ENCODE results near the gene PRKCQ. TPM values are rescaled to one million over a fixed set of nuclear protein-coding genes. Genes with fewer than 3 reads are reported as not detected.
A peak's percentile ranks its signal among the peaks of the same experiment; 100 is the strongest.

Gene PRKCQ
- polyA plus RNA-seq, 1 donor (not counting 4 experiments of a cell fraction or from before 2014, with no cell fraction given), result 7.5 TPM

- Histone ChIP-seq H3K9ac (ENCODE audit: control insufficient read depth, extremely low read depth, insufficient read depth, low read length) (no peak overlapping the region), H3K27ac (ENCODE audit: control insufficient read depth, insufficient read depth, low read length) (peak overlapping the region; percentile 22), H3K9me1 (ENCODE audit: control insufficient read depth, extremely low read depth, insufficient read depth, low read length) (no peaks in the 10 kb centered on the region), H3K4me2 (ENCODE audit: control insufficient read depth, extremely low read depth, insufficient read depth, low read depth, low read length) (peak overlapping the region; percentile 31), H3K4me3 (ENCODE audit: control insufficient read depth in 2 of 3, extremely low read depth in 1 of 3, insufficient read depth in 2 of 3, low read depth in 1 of 3, low read length in 3 of 3) (no peak overlapping the region), H3K36me3 (ENCODE audit: control insufficient read depth in 2 of 2, extremely low read depth in 1 of 2, insufficient read depth in 2 of 2, low read length in 2 of 2) (no peaks in the 10 kb centered on the region), H3K27me3 (ENCODE audit: control insufficient read depth, extremely low read depth, insufficient read depth, low read length) (no peaks in the 10 kb centered on the region), H2AFZ (ENCODE audit: control insufficient read depth, low read length) (peak overlapping the region; percentile 14), H3K79me2 (ENCODE audit: control insufficient read depth, insufficient read depth, low read length) (no peaks in the 10 kb centered on the region), H4K20me1 (ENCODE audit: control insufficient read depth, extremely low read depth, insufficient read depth, low read length) (no peaks in the 10 kb centered on the region), H3K9me3 (ENCODE audit: control insufficient read depth, low read depth, low read length) (no peaks in the 10 kb centered on the region), H3K4me1 (ENCODE audit: control insufficient read depth, extremely low read depth, insufficient read depth, low read length) (peaks cover 24% of the 10 kb centered on the region)
- dilution Hi-C loops (cut with MboI; ENCODE audit: extremely low pct_ligation_motif_present, low sequenced_read_pairs), result no loop called here
- DNase-seq (ENCODE audit: low read depth, low spot score) (peak; percentile 21), FAIRE-seq (peak; percentile 93)
- TF ChIP-seq, protein P1, sequence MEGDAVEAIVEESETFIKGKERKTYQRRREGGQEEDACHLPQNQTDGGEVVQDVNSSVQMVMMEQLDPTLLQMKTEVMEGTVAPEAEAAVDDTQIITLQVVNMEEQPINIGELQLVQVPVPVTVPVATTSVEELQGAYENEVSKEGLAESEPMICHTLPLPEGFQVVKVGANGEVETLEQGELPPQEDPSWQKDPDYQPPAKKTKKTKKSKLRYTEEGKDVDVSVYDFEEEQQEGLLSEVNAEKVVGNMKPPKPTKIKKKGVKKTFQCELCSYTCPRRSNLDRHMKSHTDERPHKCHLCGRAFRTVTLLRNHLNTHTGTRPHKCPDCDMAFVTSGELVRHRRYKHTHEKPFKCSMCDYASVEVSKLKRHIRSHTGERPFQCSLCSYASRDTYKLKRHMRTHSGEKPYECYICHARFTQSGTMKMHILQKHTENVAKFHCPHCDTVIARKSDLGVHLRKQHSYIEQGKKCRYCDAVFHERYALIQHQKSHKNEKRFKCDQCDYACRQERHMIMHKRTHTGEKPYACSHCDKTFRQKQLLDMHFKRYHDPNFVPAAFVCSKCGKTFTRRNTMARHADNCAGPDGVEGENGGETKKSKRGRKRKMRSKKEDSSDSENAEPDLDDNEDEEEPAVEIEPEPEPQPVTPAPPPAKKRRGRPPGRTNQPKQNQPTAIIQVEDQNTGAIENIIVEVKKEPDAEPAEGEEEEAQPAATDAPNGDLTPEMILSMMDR (optimal IDR thresholded peaks at IDR 0.05 in 1 of 3, IDR thresholded peaks at IDR 0.05 in 1 of 3, conservative IDR thresholded peaks at IDR 0.05 in 1 of 3; ENCODE audit: extremely low read depth in 1 of 3, insufficient read depth in 2 of 3, low read length in 3 of 3), result no peak
- no peak for TF ChIP-seq EZH2 (IDR thresholded peaks at IDR 0.05; ENCODE audit: low read length)
Measured at GRCh38 chr10:6476989-6477388, 103.1 kb downstream of the PRKCQ start.

DNA sequence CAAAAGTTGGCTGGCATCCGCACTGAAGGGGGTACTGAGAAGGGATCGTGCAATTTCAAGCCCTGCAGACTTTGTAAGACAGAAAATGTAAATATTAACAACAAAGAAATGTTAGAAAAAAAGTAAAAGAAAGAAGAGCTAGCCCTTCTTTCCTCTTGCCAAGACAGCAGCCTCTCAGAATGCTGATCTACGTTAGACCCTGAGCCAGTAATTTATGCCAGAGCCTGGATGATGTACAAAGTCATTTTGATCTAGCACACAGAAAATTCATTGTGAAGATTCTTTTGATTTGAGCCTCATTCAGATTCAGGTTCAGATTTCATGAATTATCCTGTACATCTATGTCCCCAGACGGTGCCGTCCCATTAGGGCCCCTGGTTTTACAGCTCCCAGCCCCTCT lies 105.2 kb downstream of the PRKCQ start:
- Histone ChIP-seq H4K20me1 (ENCODE audit: control insufficient read depth, extremely low read depth, insufficient read depth, low read length) (no peaks in the 10 kb centered on the region), H3K9me3 (ENCODE audit: control insufficient read depth, low read depth, low read length) (no peaks in the 10 kb centered on the region), H3K36me3 (ENCODE audit: control insufficient read depth in 2 of 2, extremely low read depth in 1 of 2, insufficient read depth in 2 of 2, low read length in 2 of 2) (no peaks in the 10 kb centered on the region), H3K27me3 (ENCODE audit: control insufficient read depth, extremely low read depth, insufficient read depth, low read length) (no peaks in the 10 kb centered on the region), H3K4me2 (ENCODE audit: control insufficient read depth, extremely low read depth, insufficient read depth, low read depth, low read length) (no peak overlapping the region), H2AFZ (ENCODE audit: control insufficient read depth, low read length) (no peak overlapping the region), H3K4me1 (ENCODE audit: control insufficient read depth, extremely low read depth, insufficient read depth, low read length) (peaks cover 24% of the 10 kb centered on the region), H3K9ac (ENCODE audit: control insufficient read depth, extremely low read depth, insufficient read depth, low read length) (no peak overlapping the region), H3K27ac (ENCODE audit: control insufficient read depth, insufficient read depth, low read length) (no peak overlapping the region), H3K79me2 (ENCODE audit: control insufficient read depth, insufficient read depth, low read length) (no peaks in the 10 kb centered on the region), H3K9me1 (ENCODE audit: control insufficient read depth, extremely low read depth, insufficient read depth, low read length) (no peaks in the 10 kb centered on the region), H3K4me3 (ENCODE audit: control insufficient read depth in 2 of 3, extremely low read depth in 1 of 3, insufficient read depth in 2 of 3, low read depth in 1 of 3, low read length in 3 of 3) (no peak overlapping the region)
- dilution Hi-C loops (cut with MboI; ENCODE audit: extremely low pct_ligation_motif_present, low sequenced_read_pairs), result no loop called here
- FAIRE-seq, result no peak
- TF ChIP-seq, protein P1 (optimal IDR thresholded peaks at IDR 0.05 in 1 of 3, IDR thresholded peaks at IDR 0.05 in 1 of 3, conservative IDR thresholded peaks at IDR 0.05 in 1 of 3; ENCODE audit: extremely low read depth in 1 of 3, insufficient read depth in 2 of 3, low read length in 3 of 3), result no peak
- DNase-seq (ENCODE audit: low read depth, low spot score), result no peak

All from keratinocyte (primary cell).